Activated CD8-positive, alpha-beta T cell treated with anti-CD3 and anti-CD28 coated beads for 36 hours (primary cell): ENCODE measurements around the gene PML. TPM values are rescaled to one million over a fixed set of nuclear protein-coding genes. Genes with fewer than 3 reads are reported as not detected.

Experiments
- ATAC-seq: fragments of 200-7000 bp; cut with Tn5 transposase; one replicate; pipeline ENCODE4 v1.10.0; 2021; ENCODE audit warnings: mild to moderate bottlenecking, moderate library complexity
- CTCF ChIA-PET: fragments of 350-600 bp; sonication (Branson Sonifier 250); formaldehyde crosslinking; loops from one replicate; lab custom pipeline; 2021; ENCODE audit warnings: antibody characterized with exemption; lab: Charles Lee
- POLR2A ChIA-PET: fragments of 350-600 bp; sonication (Branson Sonifier 250); formaldehyde crosslinking; loops from one replicate; lab custom pipeline; 2021; ENCODE audit warnings: antibody characterized with exemption; lab: Charles Lee
- DNase-seq: peaks from one replicate; pipeline ENCODE4 v3.0.0-alpha.2; 2020
- H3K27ac Mint-ChIP-seq: one replicate; pipeline ENCODE4 v1.8.0; 2021; ENCODE audit warnings: mild to moderate bottlenecking, mixed read lengths
- H3K27me3 Mint-ChIP-seq: one replicate; pipeline ENCODE4 v1.8.0; 2021; ENCODE audit warnings: mixed read lengths
- H3K36me3 Mint-ChIP-seq: one replicate; pipeline ENCODE4 v1.8.0; 2021; ENCODE audit warnings: low read depth, mixed read lengths
- H3K4me1 Mint-ChIP-seq: one replicate; pipeline ENCODE4 v1.8.0; 2021; ENCODE audit warnings: low read depth, mixed read lengths
- H3K4me3 Mint-ChIP-seq: one replicate; pipeline ENCODE4 v1.8.0; 2021; ENCODE audit warnings: mild to moderate bottlenecking, moderate library complexity, mixed read lengths
- H3K9me3 Mint-ChIP-seq: one replicate; pipeline ENCODE4 v1.8.0; 2021; ENCODE audit warnings: mixed read lengths
- CTCF ChIP-seq: fragments of 200-600 bp; IDR thresholded peaks from one replicate; pipeline ENCODE4 v1.8.0; 2022; ENCODE audit warnings: antibody characterized with exemption, mild to moderate bottlenecking
- intact Hi-C: fragments of 100-400 bp; cut with micrococcal nuclease; formaldehyde crosslinking; loops from one replicate; pipeline ENCODE4 v1.10.0; 2022
- total RNA-seq, 2 experiments: library from RNA; stranded (reverse); gene quantifications; one replicate each; pipeline ENCODE4 v1.2.3, GENCODE V29; 2021

The PML gene
- total RNA-seq, 2 experiments from 2014 or later: 48.8 to 49.6 TPM

GRCh38 chr15:73989001-73989798 lies 5.3 kb upstream of the PML start:
- TF ChIP-seq CTCF: no peak
- H3K27me3 Mint-ChIP-seq: no peaks in the 10 kb centered on the region
- DNase-seq: no peak
- POLR2A ChIA-PET: interaction anchor here (0.6 kb wide), 1 partner anchor 9 kb away, joined by 4 read pairs; no protein-coding TSS in a partner anchor
- no peak overlapping the region for H3K4me3 Mint-ChIP-seq
- H3K36me3 Mint-ChIP-seq: peaks cover 4% of the 10 kb centered on the region
- H3K27ac Mint-ChIP-seq: no peak overlapping the region
- no peak for ATAC-seq
- H3K9me3 Mint-ChIP-seq: no peaks in the 10 kb centered on the region
- CTCF ChIA-PET: interaction anchor here (11.4 kb wide), 1 partner anchor 13 kb away, joined by 106 read pairs; no protein-coding TSS in a partner anchor
- H3K4me1 Mint-ChIP-seq: peaks cover 31% of the 10 kb centered on the region
- intact Hi-C loops: no loop called here

DNA sequence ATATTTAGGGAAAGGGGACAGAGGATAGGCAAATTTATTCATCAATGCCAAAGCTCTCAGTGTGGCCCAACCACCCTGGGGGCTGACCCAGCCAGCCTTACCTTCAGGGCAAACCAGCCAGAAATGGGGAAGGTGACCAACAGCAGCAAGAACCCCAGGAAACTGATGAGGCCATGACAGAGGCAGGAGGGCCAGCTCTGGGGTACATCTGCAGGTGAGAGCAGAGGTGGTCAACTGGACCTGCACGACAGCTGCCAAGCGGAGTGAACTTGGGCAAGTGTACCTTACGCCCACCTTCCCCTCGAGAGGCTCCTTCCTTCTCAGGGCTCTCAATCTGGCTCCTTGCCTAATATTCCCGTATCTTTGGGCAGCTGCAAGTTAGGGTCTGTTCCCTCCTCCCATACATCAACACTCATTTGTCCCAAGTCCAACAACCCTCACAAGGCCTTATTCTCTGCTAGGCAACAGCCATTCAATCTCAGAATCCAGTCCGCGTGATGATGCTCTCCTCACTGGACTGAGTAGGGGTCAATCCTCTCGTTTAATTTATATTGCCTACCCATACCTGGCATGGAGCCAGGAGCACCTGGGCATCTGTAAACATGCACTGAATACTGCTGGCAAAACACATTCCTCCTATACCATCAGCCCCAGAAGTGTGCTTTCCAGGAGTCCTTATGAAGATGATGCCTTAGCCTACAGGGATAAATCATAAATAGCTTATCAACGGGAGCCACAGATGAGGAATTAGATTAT lies 4.1 kb upstream of the PML start:
- no peak overlapping the region for H3K27ac Mint-ChIP-seq
- no peaks in the 10 kb centered on the region for H3K9me3 Mint-ChIP-seq
- POLR2A ChIA-PET: interaction anchor here (1.0 to 1.3 kb wide), 2 partner anchors 8 to 16 kb away, joined by 4 read pairs; no protein-coding TSS in a partner anchor
- no peak for DNase-seq
- no peak overlapping the region for H3K4me3 Mint-ChIP-seq
- no peaks in the 10 kb centered on the region for H3K27me3 Mint-ChIP-seq
- peaks cover 26% of the 10 kb centered on the region for H3K4me1 Mint-ChIP-seq
- CTCF ChIA-PET: interaction anchor here (1.9 to 11.4 kb wide), 3 partner anchors 15 to 26 kb away, joined by 7 to 106 read pairs (median 30); no protein-coding TSS in a partner anchor
- peaks cover 6% of the 10 kb centered on the region for H3K36me3 Mint-ChIP-seq
- TF ChIP-seq CTCF: no peak
- intact Hi-C loops: no loop called here
- ATAC-seq: no peak

DNA sequence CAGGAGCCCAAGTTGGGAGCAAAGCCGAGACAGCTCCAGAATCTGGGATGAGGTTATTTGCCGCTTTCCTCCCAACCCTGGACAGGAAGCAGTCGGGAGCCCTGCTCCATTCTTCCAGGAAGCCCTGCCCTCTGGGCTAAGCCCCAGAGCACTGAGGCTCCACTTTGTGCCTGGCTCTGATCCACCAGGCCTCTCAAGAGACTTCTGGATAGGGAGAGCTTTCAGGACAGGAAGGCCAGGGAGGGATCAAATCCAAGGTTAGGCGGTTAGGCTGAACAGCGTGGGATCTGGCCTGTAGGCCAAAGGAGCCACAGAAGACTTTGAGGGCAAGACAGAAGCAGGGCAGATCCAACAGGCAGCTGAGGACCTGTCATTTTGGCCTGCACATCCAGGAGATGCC lies 3.3 kb upstream of the PML start:
- Mint-ChIP-seq H3K36me3 (peaks cover 6% of the 10 kb centered on the region), H3K9me3 (no peaks in the 10 kb centered on the region), H3K27ac (no peak overlapping the region), H3K27me3 (no peaks in the 10 kb centered on the region), H3K4me3 (peak overlapping the region; percentile 78), H3K4me1 (peaks cover 29% of the 10 kb centered on the region)
- no peak for DNase-seq
- ChIA-PET POLR2A (interaction anchor here (0.7 to 1.3 kb wide), 3 partner anchors 9 to 16 kb away, joined by 3 to 4 read pairs (median 4); no protein-coding TSS in a partner anchor), CTCF (interaction anchor here (0.8 to 11.4 kb wide), 4 partner anchors 10 to 27 kb away, joined by 3 to 106 read pairs (median 18); no protein-coding TSS in a partner anchor)
- intact Hi-C loops: no loop called here
- ATAC-seq: no peak
- no peak for TF ChIP-seq CTCF

- intact Hi-C loops: no loop called here
- peak within 1 kb of the TSS; percentile 78 for H3K4me3 Mint-ChIP-seq
- peaks cover 33% of the 10 kb centered on the region for H3K4me1 Mint-ChIP-seq
- POLR2A ChIA-PET: interaction anchor here (0.7 to 2.9 kb wide), 3 partner anchors 10 to 11 kb away, joined by 3 to 11 read pairs (median 4); no protein-coding TSS in a partner anchor
- no peaks in the 10 kb centered on the region for H3K27me3 Mint-ChIP-seq
- DNase-seq (peak; percentile 94), ATAC-seq (peak; percentile 77)
- CTCF ChIA-PET: interaction anchor here (0.7 to 11.4 kb wide), 5 partner anchors 10 to 68 kb away, joined by 3 to 106 read pairs (median 7); no protein-coding TSS in a partner anchor
- H3K36me3 Mint-ChIP-seq: peaks cover 9% of the 10 kb centered on the region
- H3K9me3 Mint-ChIP-seq: no peaks in the 10 kb centered on the region
- TF ChIP-seq CTCF: peak; percentile 95
- peak within 1 kb of the TSS; percentile 83 for H3K27ac Mint-ChIP-seq
Observed at GRCh38 chr15:73991726-73992593, 2.6 kb upstream of the PML start, which contains the start of gene STOML1. STOML1 (minus strand) TSS chr15:73992295; CDS start chr15:73992223, 72 bp downstream.
